Endodermal cell (in vitro differentiated cells): ENCODE measurements around the gene SLC5A3. TPM values are rescaled to one million over a fixed set of nuclear protein-coding genes. Genes with fewer than 3 reads are reported as not detected.

Experiments
- DNase-seq: peaks from one replicate; pipeline ENCODE4 v3.0.0-alpha.2; 2017
- H3K27ac ChIP-seq: 2 replicates; pipeline ENCODE4 v1.5.1; 2013; ENCODE audit warnings: mild to moderate bottlenecking, low read depth, low read length, moderate library complexity
- H3K27me3 ChIP-seq: 2 replicates; pipeline ENCODE4 v1.6.1; 2013; ENCODE audit warnings: mild to moderate bottlenecking, low read length, moderate library complexity; ENCODE audit not compliant: insufficient read depth, control insufficient read depth, poor library complexity, severe bottlenecking
- H3K36me3 ChIP-seq: 2 replicates; pipeline ENCODE4 v1.7.0; 2013; ENCODE audit warnings: mild to moderate bottlenecking, low read length, moderate library complexity; ENCODE audit not compliant: control insufficient read depth, insufficient read depth
- H3K4me1 ChIP-seq: one replicate; pipeline ENCODE4 v1.7.0; 2013; ENCODE audit warnings: low read length; ENCODE audit not compliant: control insufficient read depth, insufficient read depth
- H3K4me3 ChIP-seq: 2 replicates; pipeline ENCODE4 v1.5.1; 2013; ENCODE audit warnings: mild to moderate bottlenecking, low read length, moderate library complexity
- H3K9ac ChIP-seq: 2 replicates; pipeline ENCODE4 v1.6.1; 2013; ENCODE audit warnings: mild to moderate bottlenecking, low read length, moderate library complexity; ENCODE audit not compliant: poor library complexity, severe bottlenecking; ENCODE audit errors: extremely low read depth
- H3K9me3 ChIP-seq: 2 replicates; pipeline ENCODE4 v1.6.1; 2013; ENCODE audit warnings: mild to moderate bottlenecking, low read length, moderate library complexity; ENCODE audit not compliant: control insufficient read depth
- H3K27ac Mint-ChIP-seq: 2 replicates; pipeline ENCODE4 v1.8.0; 2020; ENCODE audit warnings: mixed read lengths
- H3K27me3 Mint-ChIP-seq: 2 replicates; pipeline ENCODE4 v1.8.0; 2021; ENCODE audit warnings: mild to moderate bottlenecking, mixed read lengths; ENCODE audit not compliant: insufficient read depth
- H3K36me3 Mint-ChIP-seq: 2 replicates; pipeline ENCODE4 v1.8.0; 2020; ENCODE audit warnings: low read depth, mixed read lengths
- H3K4me1 Mint-ChIP-seq: 2 replicates; pipeline ENCODE4 v1.8.0; 2020; ENCODE audit warnings: mixed read lengths
- H3K4me3 Mint-ChIP-seq: 2 replicates; pipeline ENCODE4 v1.8.0; 2020; ENCODE audit warnings: mild to moderate bottlenecking, moderate library complexity, mixed read lengths
- H3K9me3 Mint-ChIP-seq: 2 replicates; pipeline ENCODE4 v1.8.0; 2020; ENCODE audit warnings: mild to moderate bottlenecking, mixed read lengths
- WGBS, 2 experiments: methylation state at CpG; one replicate each; pipeline versions ENCODE4 v1.1.5 to v1.1.7; 2013; ENCODE audit warnings: missing lambda C conversion rate in 2 of 2, mixed read lengths in 1 of 2; ENCODE audit not compliant: insufficient coverage in 1 of 2, insufficient read length in 1 of 2; 5-methylcytosine and 5-hydroxymethylcytosine counted together
- total RNA-seq, 2 donors: library from RNA; stranded (reverse); fragmentation: NEBNext Ultra II Directional in 1 of 2; extraction: Animal tissue kit (Norgen Biotek cat#: 25700) in 1 of 2; gene quantifications; 2 replicates in 1 of 2; 3 replicates in 1 of 2; pipeline ENCODE4 v1.2.1, GENCODE V29; 2021
- TF ChIP-seq, protein P1 (sequence below): fragments of 200-600 bp; sonication (generic); conservative IDR thresholded peaks from 2 replicates; pipeline ENCODE4 v1.5.0; 2021; ENCODE audit warnings: antibody characterized with exemption, mild to moderate bottlenecking

Gene SLC5A3
- total RNA-seq, 2 donors from 2014 or later: 41.9 to 57.2 TPM

DNA sequence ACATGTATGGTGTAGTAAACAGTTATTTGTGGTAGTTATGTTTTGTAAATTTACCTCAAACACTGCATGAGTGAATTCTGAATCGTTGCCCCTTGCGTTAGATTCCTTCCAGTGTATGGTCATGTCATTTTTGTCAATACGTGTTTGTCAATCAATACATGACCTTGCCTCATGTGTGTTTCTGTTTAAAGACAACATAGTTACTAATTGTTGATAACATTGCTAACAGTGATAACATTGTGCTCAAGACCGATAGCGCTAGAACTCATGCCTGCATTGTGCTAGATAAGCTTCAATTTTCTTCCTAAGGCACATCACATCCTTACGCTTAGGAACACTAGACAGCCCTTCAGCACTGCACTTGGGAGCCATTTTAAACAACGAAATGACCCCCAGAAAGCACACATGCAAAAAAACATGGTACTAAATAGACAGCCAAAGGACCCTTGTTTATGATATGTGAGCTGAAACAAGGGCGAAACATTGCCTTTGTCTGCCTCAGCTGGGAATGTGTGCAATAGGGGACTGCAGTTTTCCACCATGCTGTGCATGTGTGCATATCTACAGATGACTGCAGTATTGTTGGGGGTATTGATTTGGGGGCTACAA, 37.3 kb downstream of the SLC5A3 start:
- TF ChIP-seq, protein P1, sequence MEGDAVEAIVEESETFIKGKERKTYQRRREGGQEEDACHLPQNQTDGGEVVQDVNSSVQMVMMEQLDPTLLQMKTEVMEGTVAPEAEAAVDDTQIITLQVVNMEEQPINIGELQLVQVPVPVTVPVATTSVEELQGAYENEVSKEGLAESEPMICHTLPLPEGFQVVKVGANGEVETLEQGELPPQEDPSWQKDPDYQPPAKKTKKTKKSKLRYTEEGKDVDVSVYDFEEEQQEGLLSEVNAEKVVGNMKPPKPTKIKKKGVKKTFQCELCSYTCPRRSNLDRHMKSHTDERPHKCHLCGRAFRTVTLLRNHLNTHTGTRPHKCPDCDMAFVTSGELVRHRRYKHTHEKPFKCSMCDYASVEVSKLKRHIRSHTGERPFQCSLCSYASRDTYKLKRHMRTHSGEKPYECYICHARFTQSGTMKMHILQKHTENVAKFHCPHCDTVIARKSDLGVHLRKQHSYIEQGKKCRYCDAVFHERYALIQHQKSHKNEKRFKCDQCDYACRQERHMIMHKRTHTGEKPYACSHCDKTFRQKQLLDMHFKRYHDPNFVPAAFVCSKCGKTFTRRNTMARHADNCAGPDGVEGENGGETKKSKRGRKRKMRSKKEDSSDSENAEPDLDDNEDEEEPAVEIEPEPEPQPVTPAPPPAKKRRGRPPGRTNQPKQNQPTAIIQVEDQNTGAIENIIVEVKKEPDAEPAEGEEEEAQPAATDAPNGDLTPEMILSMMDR: no peak
- no peak overlapping the region for H3K4me3 ChIP-seq
- Mint-ChIP-seq H3K9me3 (no peaks in the 10 kb centered on the region), H3K4me3 (no peak overlapping the region), H3K4me1 (peaks cover 43% of the 10 kb centered on the region), H3K27me3 (no peaks in the 10 kb centered on the region), H3K36me3 (peaks cover 47% of the 10 kb centered on the region), H3K27ac (no peak overlapping the region)
- H3K27me3 ChIP-seq: no peaks in the 10 kb centered on the region
- H3K36me3 ChIP-seq: peaks cover 50% of the 10 kb centered on the region
- no peak overlapping the region for H3K27ac ChIP-seq
- H3K9me3 ChIP-seq: peaks cover 7% of the 10 kb centered on the region
- WGBS, 2 experiments: 94 to 97% methylated on average over 7 to 8 of the region's 8 CpGs
- no peak for DNase-seq
- H3K4me1 ChIP-seq: peaks cover 6% of the 10 kb centered on the region
- no peak overlapping the region for H3K9ac ChIP-seq

DNA sequence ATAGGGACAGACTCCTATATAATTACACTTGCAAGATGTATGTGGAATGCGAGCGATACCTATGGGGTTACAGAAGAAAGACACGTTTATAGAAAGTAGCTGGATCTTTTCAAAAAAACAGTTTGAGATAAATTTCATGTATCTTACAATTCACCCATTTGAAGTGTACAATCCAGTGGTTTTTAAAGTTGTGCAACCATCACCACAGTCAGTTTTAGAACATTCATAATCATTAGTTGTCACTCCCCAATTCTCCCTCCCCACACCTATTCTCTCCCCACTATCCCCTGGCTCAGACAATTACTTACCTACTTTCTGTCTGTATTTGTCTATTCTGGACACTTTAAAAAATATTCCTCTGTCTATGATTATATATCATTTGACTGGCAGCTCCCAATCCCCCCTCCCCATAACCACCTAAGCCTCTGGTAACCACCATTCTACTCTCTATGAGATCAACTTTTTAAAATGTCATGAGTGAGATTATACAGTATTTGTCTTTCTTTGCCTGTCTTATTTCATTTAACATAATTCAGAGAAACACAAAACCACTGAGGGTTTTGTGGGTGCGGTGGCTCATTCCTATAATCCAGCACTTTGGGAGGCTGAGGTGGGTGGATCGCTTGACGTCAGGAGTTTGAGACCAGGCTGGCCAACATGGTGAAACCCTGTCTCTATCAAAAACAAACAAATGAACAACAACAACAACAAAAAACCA, 39.1 kb downstream of the SLC5A3 start:
- H3K4me1 Mint-ChIP-seq: peaks cover 39% of the 10 kb centered on the region
- no peak overlapping the region for H3K27ac Mint-ChIP-seq
- no peak overlapping the region for H3K4me3 Mint-ChIP-seq

DNA sequence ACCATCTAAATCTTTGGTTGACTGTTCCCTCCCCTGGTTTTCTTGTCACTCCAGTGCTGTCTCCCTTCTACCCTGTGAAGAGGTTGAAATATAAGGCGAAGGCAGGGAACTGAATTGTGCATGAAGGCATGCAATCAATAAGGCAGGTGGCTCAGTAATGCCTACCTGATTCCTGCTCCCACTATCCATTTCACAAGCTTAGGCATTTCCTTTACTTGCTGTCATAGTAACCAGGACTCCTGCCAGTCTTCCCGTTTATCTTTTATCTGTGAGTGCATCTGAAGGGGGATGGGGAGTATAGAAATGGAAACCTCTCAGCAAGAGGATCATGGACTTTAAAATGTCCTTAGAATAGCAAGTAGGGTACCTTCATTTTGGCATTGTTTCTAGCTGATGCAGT, 40.5 kb downstream of the SLC5A3 start:
- H3K27me3 Mint-ChIP-seq: no peaks in the 10 kb centered on the region
- peaks cover 32% of the 10 kb centered on the region for H3K4me1 Mint-ChIP-seq
- no peaks in the 10 kb centered on the region for H3K27me3 ChIP-seq
- peaks cover 21% of the 10 kb centered on the region for H3K9me3 ChIP-seq
- H3K4me3 ChIP-seq: no peak overlapping the region
- peaks cover 6% of the 10 kb centered on the region for H3K4me1 ChIP-seq
- TF ChIP-seq, protein P1: no peak
- DNase-seq: no peak
- H3K9me3 Mint-ChIP-seq: peaks cover 7% of the 10 kb centered on the region
- 54% methylated on average over 2 of the region's 2 CpGs; no CpG with 5 or more reads in 1 of the 2 experiments for WGBS, 2 experiments
- H3K36me3 Mint-ChIP-seq: peaks cover 59% of the 10 kb centered on the region
- H3K27ac Mint-ChIP-seq: no peak overlapping the region
- no peak overlapping the region for H3K4me3 Mint-ChIP-seq
- H3K9ac ChIP-seq: no peak overlapping the region
- H3K27ac ChIP-seq: no peak overlapping the region
- peaks cover 50% of the 10 kb centered on the region for H3K36me3 ChIP-seq

More for the DNA sequence above, 39.1 kb downstream of the SLC5A3 start:
- H3K36me3 ChIP-seq: peaks cover 52% of the 10 kb centered on the region
- no peak overlapping the region for H3K4me3 ChIP-seq
- no peak for DNase-seq
- Mint-ChIP-seq H3K36me3 (peaks cover 56% of the 10 kb centered on the region), H3K27me3 (no peaks in the 10 kb centered on the region), H3K9me3 (peaks cover 7% of the 10 kb centered on the region)
- no peak overlapping the region for H3K27ac ChIP-seq
- WGBS, 2 experiments: 97 to 100% methylated on average over 2 to 6 of the region's 6 CpGs
- peaks cover 6% of the 10 kb centered on the region for H3K4me1 ChIP-seq
- peaks cover 21% of the 10 kb centered on the region for H3K9me3 ChIP-seq
- H3K27me3 ChIP-seq: no peaks in the 10 kb centered on the region
- TF ChIP-seq, protein P1: no peak
- no peak overlapping the region for H3K9ac ChIP-seq
